ENCODE measurements around the gene FMN1. TPM values are rescaled to one million over a fixed set of nuclear protein-coding genes. Genes with fewer than 3 reads are reported as not detected.

The FMN1 gene
- total and polyA plus RNA-seq, 7 donors: 3.0 to 19.9 (median 6.7) TPM

- 83 to 87% methylated on average over 3 of the region's 3 CpGs for WGBS, 2 donors
- TF ChIP-seq CTCF (IDR thresholded peaks at IDR 0.05) (no peak), POLR2AphosphoS5 (IDR thresholded peaks at IDR 0.05) (no peak), EP300 (IDR thresholded peaks at IDR 0.05) (no peak), POLR2A (IDR thresholded peaks at IDR 0.05) (no peak)
- H3K27me3 ChIP-seq: no peaks in the 10 kb centered on the region
Measured at GRCh38 chr15:32781781-32782180, 412.7 kb downstream of the FMN1 start.

GRCh38 chr15:32778391-32779176 is 415.9 kb downstream of the FMN1 start:
- H3K27me3 ChIP-seq: no peaks in the 10 kb centered on the region
- no peak overlapping the region for H3K4me3 ChIP-seq
- intact Hi-C loops (cut with DNase I): no loop called here
- no peak for TF ChIP-seq POLR2AphosphoS5 (IDR thresholded peaks at IDR 0.05)
- no peak for TF ChIP-seq CTCF (IDR thresholded peaks at IDR 0.05)
- TF ChIP-seq POLR2A (IDR thresholded peaks at IDR 0.05): no peak
- H3K36me3 ChIP-seq: no peaks in the 10 kb centered on the region
- H3K9me3 ChIP-seq: peaks cover 0 to 7% (median 2%) of the 10 kb centered on the region in 4 donors
- DNase-seq: no peak
- 91 to 93% methylated on average over 4 of the region's 4 CpGs for WGBS, 2 donors
- no peak overlapping the region for H3K27ac ChIP-seq
- H3K4me1 ChIP-seq: no peaks in the 10 kb centered on the region

More at GRCh38 chr15:32781781-32782180, 412.7 kb downstream of the FMN1 start:
- Histone ChIP-seq H3K4me3 (no peak overlapping the region), H3K27ac (no peak overlapping the region), H3K9me3 (peaks cover 0 to 7% (median 2%) of the 10 kb centered on the region in 4 donors), H3K4me1 (no peaks in the 10 kb centered on the region), H3K36me3 (no peaks in the 10 kb centered on the region)
- DNase-seq: no peak
- intact Hi-C loops (cut with DNase I): no loop called here

- Histone ChIP-seq H3K36me3 (no peaks in the 10 kb centered on the region), H3K4me3 (no peak overlapping the region), H3K27ac (no peak overlapping the region), H3K27me3 (no peaks in the 10 kb centered on the region), H3K4me1 (no peaks in the 10 kb centered on the region), H3K9me3 (peaks cover 0 to 7% (median 2%) of the 10 kb centered on the region in 4 donors)
- TF ChIP-seq CTCF (IDR thresholded peaks at IDR 0.05): no peak
- TF ChIP-seq EP300 (IDR thresholded peaks at IDR 0.05): no peak
- TF ChIP-seq POLR2AphosphoS5 (IDR thresholded peaks at IDR 0.05): no peak
- no peak for TF ChIP-seq POLR2A (IDR thresholded peaks at IDR 0.05)
- no peak for DNase-seq
- 78 to 87% methylated on average over 3 of the region's 3 CpGs for WGBS, 2 donors
- intact Hi-C loops (cut with DNase I): no loop called here
Measured at GRCh38 chr15:32775103-32775502, 419.4 kb downstream of the FMN1 start.

GRCh38 chr15:32774022-32774421 is 420.5 kb downstream of the FMN1 start:
- Histone ChIP-seq H3K27me3 (no peaks in the 10 kb centered on the region), H3K36me3 (no peaks in the 10 kb centered on the region), H3K9me3 (peaks cover 0 to 7% (median 2%) of the 10 kb centered on the region in 4 donors), H3K27ac (no peak overlapping the region), H3K4me1 (no peaks in the 10 kb centered on the region), H3K4me3 (no peak overlapping the region)
- intact Hi-C loops (cut with DNase I): no loop called here
- 74 to 83% methylated on average over 4 of the region's 4 CpGs for WGBS, 2 donors
- DNase-seq: no peak
- TF ChIP-seq EP300 (IDR thresholded peaks at IDR 0.05): no peak
- TF ChIP-seq CTCF (IDR thresholded peaks at IDR 0.05): no peak
- no peak for TF ChIP-seq POLR2AphosphoS5 (IDR thresholded peaks at IDR 0.05)
- no peak for TF ChIP-seq POLR2A (IDR thresholded peaks at IDR 0.05)
